GM12878 (cell line): ENCODE data around the gene MTMR3.

Experiments used
- ATF7 ChIP-seq: fragments of 450-650 bp; IDR thresholded peaks from 2 replicates; pipeline ENCODE4 v1.6.1; 2016; ENCODE audit warnings: low read depth, mild to moderate bottlenecking
- EP300 ChIP-seq, 2 experiments: fragments of 150-350 bp in 1 of 2; IDR thresholded peaks; 2 replicates each; pipeline ENCODE4 v1.6.1; 2011 to 2012; ENCODE audit warnings: low read depth in 2 of 2, low read length in 2 of 2, borderline replicate concordance in 1 of 2, improper control_type of control experiment in 1 of 2, inconsistent platforms in 1 of 2; ENCODE audit not compliant: control insufficient read depth in 1 of 2
- HDGF ChIP-seq: fragments of 450-650 bp; IDR thresholded peaks from 2 replicates; pipeline ENCODE4 v1.6.1; 2016; ENCODE audit warnings: antibody characterized with exemption
- IKZF2 ChIP-seq, 2 experiments: fragments of 450-650 bp; IDR thresholded peaks; 2 replicates each; pipeline ENCODE4 v1.6.1; 2017; ENCODE audit warnings: mild to moderate bottlenecking in 2 of 2, moderate library complexity in 2 of 2
- SMC3 ChIP-seq: IDR thresholded peaks from 2 replicates; pipeline ENCODE4 v1.6.1; 2011; ENCODE audit warnings: low read length, improper control_type of control experiment, borderline replicate concordance
- YY1 ChIP-seq: IDR thresholded peaks from 2 replicates; pipeline ENCODE4 v1.6.1; 2011; ENCODE audit warnings: low read depth, mild to moderate bottlenecking, low read length
- ZNF217 ChIP-seq: fragments of 450-650 bp; IDR thresholded peaks from 2 replicates; pipeline ENCODE4 v1.6.1; 2017; ENCODE audit warnings: antibody characterized with exemption, mild to moderate bottlenecking
- ZNF274 ChIP-seq: IDR thresholded peaks from one replicate; pipeline ENCODE4 v1.8.0; 2011; ENCODE audit not compliant: insufficient read length, insufficient read depth
- TF ChIP-seq, protein P1 (sequence below): IDR thresholded peaks from 2 replicates; pipeline ENCODE4 v1.6.1; 2012; ENCODE audit warnings: mild to moderate bottlenecking, low read depth, low read length
- TF ChIP-seq, protein P2 (sequence below), 3 experiments: IDR thresholded peaks in 2 of 3; conservative IDR thresholded peaks in 1 of 3; 2 replicates each; pipeline ENCODE4 v1.5.1; 2011; ENCODE audit warnings: low read depth in 3 of 3, low read length in 3 of 3, mild to moderate bottlenecking in 3 of 3, control low read depth in 2 of 3, moderate library complexity in 2 of 3, inconsistent platforms in 1 of 3, mixed read lengths in 1 of 3; ENCODE audit not compliant: control insufficient read depth in 2 of 3, insufficient read depth in 1 of 3; ENCODE audit errors: extremely low read depth in 1 of 3
- TF ChIP-seq, protein P3 (sequence below): IDR thresholded peaks from 2 replicates; pipeline ENCODE4 v1.6.1; 2011; ENCODE audit warnings: low read depth, mild to moderate bottlenecking, low read length, moderate library complexity, borderline replicate concordance; ENCODE audit errors: extremely low read depth
- TF ChIP-seq, protein P4 (sequence below): fragments of 450-650 bp; formaldehyde crosslinking; IDR thresholded peaks from 2 replicates; pipeline ENCODE4 v1.4.0; 2022; ENCODE audit warnings: mild to moderate bottlenecking, moderate library complexity

DNA sequence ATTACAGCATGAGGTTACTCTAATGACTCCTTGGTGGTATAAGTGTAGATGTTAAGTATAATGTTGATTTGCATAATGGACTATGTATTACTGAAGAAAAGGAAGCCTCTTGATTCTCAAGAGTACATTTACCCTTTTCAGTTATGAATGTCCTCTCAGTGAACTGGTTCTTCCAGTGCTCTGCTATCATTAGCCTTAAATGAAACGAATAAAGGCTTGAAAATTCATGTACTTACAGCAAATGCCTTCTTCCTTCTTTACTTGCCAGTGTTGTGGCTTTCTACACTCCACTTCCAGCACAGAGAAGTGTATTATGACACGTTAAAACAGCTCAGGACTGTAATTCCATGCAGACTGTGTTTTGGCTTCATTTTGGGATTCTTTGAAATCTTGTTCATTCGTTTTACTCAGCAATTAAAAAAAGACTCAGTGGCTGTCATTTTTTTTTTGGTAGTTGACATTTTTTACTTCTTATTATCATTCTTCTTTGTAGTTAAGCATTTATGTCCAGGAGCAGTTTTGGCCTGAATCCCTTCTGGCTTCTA, 96.9 kb downstream of the MTMR3 start:
- TF ChIP-seq IKZF2 (IDR thresholded peaks at IDR 0.05) (no peak), ZNF217 (peak; percentile 44; the same call in 1 of the 2 replicates), YY1 (no peak), ATF7 (0 out of 2 replicates have a peak, but pooled peaks have one; percentile 45), HDGF (no peak), SMC3 (no peak), EP300 (IDR thresholded peaks at IDR 0.05; ENCODE audit: borderline replicate concordance in 1 of 2, control insufficient read depth in 1 of 2, low read depth in 2 of 2, low read length in 2 of 2) (no peak), ZNF274 (no peak)
- TF ChIP-seq, protein P1, sequence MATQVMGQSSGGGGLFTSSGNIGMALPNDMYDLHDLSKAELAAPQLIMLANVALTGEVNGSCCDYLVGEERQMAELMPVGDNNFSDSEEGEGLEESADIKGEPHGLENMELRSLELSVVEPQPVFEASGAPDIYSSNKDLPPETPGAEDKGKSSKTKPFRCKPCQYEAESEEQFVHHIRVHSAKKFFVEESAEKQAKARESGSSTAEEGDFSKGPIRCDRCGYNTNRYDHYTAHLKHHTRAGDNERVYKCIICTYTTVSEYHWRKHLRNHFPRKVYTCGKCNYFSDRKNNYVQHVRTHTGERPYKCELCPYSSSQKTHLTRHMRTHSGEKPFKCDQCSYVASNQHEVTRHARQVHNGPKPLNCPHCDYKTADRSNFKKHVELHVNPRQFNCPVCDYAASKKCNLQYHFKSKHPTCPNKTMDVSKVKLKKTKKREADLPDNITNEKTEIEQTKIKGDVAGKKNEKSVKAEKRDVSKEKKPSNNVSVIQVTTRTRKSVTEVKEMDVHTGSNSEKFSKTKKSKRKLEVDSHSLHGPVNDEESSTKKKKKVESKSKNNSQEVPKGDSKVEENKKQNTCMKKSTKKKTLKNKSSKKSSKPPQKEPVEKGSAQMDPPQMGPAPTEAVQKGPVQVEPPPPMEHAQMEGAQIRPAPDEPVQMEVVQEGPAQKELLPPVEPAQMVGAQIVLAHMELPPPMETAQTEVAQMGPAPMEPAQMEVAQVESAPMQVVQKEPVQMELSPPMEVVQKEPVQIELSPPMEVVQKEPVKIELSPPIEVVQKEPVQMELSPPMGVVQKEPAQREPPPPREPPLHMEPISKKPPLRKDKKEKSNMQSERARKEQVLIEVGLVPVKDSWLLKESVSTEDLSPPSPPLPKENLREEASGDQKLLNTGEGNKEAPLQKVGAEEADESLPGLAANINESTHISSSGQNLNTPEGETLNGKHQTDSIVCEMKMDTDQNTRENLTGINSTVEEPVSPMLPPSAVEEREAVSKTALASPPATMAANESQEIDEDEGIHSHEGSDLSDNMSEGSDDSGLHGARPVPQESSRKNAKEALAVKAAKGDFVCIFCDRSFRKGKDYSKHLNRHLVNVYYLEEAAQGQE = no peak
- TF ChIP-seq, protein P2, sequence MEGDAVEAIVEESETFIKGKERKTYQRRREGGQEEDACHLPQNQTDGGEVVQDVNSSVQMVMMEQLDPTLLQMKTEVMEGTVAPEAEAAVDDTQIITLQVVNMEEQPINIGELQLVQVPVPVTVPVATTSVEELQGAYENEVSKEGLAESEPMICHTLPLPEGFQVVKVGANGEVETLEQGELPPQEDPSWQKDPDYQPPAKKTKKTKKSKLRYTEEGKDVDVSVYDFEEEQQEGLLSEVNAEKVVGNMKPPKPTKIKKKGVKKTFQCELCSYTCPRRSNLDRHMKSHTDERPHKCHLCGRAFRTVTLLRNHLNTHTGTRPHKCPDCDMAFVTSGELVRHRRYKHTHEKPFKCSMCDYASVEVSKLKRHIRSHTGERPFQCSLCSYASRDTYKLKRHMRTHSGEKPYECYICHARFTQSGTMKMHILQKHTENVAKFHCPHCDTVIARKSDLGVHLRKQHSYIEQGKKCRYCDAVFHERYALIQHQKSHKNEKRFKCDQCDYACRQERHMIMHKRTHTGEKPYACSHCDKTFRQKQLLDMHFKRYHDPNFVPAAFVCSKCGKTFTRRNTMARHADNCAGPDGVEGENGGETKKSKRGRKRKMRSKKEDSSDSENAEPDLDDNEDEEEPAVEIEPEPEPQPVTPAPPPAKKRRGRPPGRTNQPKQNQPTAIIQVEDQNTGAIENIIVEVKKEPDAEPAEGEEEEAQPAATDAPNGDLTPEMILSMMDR (IDR thresholded peaks at IDR 0.05 in 2 of 3, conservative IDR thresholded peaks at IDR 0.05 in 1 of 3; ENCODE audit: control insufficient read depth in 2 of 3, extremely low read depth in 1 of 3, insufficient read depth in 1 of 3, low read depth in 3 of 3, low read length in 3 of 3) = no peak
- TF ChIP-seq, protein P3, sequence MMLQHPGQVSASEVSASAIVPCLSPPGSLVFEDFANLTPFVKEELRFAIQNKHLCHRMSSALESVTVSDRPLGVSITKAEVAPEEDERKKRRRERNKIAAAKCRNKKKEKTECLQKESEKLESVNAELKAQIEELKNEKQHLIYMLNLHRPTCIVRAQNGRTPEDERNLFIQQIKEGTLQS = no peak
- TF ChIP-seq, protein P4, sequence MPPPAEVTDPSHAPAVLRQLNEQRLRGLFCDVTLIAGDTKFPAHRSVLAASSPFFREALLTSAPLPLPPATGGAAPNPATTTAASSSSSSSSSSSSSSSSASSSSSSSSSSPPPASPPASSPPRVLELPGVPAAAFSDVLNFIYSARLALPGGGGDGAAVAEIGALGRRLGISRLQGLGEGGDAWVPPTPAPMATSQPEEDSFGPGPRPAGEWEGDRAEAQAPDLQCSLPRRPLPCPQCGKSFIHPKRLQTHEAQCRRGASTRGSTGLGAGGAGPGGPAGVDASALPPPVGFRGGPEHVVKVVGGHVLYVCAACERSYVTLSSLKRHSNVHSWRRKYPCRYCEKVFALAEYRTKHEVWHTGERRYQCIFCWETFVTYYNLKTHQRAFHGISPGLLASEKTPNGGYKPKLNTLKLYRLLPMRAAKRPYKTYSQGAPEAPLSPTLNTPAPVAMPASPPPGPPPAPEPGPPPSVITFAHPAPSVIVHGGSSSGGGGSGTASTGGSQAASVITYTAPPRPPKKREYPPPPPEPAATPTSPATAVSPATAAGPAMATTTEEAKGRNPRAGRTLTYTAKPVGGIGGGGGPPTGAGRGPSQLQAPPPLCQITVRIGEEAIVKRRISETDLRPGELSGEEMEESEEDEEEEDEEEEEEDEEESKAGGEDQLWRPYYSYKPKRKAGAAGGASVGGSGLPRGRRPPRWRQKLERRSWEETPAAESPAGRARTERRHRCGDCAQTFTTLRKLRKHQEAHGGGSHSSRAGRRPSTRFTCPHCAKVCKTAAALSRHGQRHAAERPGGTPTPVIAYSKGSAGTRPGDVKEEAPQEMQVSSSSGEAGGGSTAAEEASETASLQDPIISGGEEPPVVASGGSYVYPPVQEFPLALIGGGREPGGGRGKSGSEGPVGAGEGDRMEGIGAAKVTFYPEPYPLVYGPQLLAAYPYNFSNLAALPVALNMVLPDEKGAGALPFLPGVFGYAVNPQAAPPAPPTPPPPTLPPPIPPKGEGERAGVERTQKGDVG = no peak
